SH-SY5Y (cell line): ENCODE measurements around the gene RARRES2.

Experiments used
- GATA2 ChIP-seq: IDR thresholded peaks from 2 replicates; pipeline ENCODE4 v1.6.1; 2011; ENCODE audit warnings: mild to moderate bottlenecking, low read depth, low read length
- GATA3 ChIP-seq: IDR thresholded peaks from 2 replicates; pipeline ENCODE4 v1.6.1; 2011; ENCODE audit warnings: low read depth, mild to moderate bottlenecking, low read length, moderate library complexity

DNA sequence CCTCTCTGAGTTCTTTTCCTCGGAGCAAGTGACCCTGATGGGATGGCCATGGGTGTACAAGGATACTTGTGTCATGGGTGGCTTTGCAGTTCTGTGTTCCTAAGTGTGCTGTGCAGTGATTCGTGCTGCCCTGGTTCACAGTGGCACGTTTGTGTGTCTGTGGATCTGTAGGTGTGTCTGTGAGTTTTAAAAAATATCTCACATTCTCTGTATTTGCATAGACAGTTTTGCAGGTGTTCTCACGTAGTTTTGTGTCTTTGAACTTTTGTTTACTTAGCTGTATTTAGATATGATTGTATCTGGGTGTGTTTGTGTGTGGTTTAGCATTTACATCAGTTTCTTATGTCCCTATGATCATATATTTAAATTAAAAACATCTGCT, 41.4 kb upstream of the RARRES2 start:
- TF ChIP-seq GATA2: no peak
- TF ChIP-seq GATA3: no peak
